CD14-positive monocyte (primary cell): Measurements from ENCODE around the gene NKX1-1. TPM values are rescaled to one million over a fixed set of nuclear protein-coding genes. Genes with fewer than 3 reads are reported as not detected.

Source experiments
- DNase-seq, 3 donors: peaks; one replicate each; pipeline ENCODE4 v3.0.0-alpha.2; 2011 to 2022
- H2AFZ ChIP-seq: 2 replicates; pipeline ENCODE4 v1.6.0; 2012; ENCODE audit warnings: mild to moderate bottlenecking, low read depth, low read length, inconsistent platforms; ENCODE audit not compliant: insufficient read depth, poor library complexity, severe bottlenecking
- H3K27ac ChIP-seq, 2 donors: 1 replicate in 1 of 2; 2 replicates in 1 of 2; pipeline ENCODE4 v1.5.1; 2012 to 2013; ENCODE audit warnings: low read length in 2 of 2, control low read depth in 1 of 2, inconsistent platforms in 1 of 2, low read depth in 1 of 2, mild to moderate bottlenecking in 1 of 2
- H3K27me3 ChIP-seq, 2 donors: one replicate each; pipeline versions ENCODE4 v1.6.0 to v1.6.1; 2011 to 2013; ENCODE audit warnings: low read length in 2 of 2; ENCODE audit not compliant: control insufficient read depth in 2 of 2, insufficient read depth in 2 of 2
- H3K36me3 ChIP-seq, 2 donors: replicated peaks in 1 of 2; 1 replicate in 1 of 2; 2 replicates in 1 of 2; pipeline versions ENCODE4 v1.5.1 to v1.6.1; 2012 to 2013; ENCODE audit warnings: low read length in 2 of 2, control low read depth in 1 of 2, inconsistent platforms in 1 of 2, mild to moderate bottlenecking in 1 of 2; ENCODE audit not compliant: insufficient read depth in 2 of 2, control insufficient read depth in 1 of 2
- H3K4me1 ChIP-seq, 2 donors: 1 replicate in 1 of 2; 2 replicates in 1 of 2; pipeline versions ENCODE4 v1.5.1 to v1.6.1; 2012 to 2013; ENCODE audit warnings: low read length in 2 of 2, control low read depth in 1 of 2, inconsistent platforms in 1 of 2, mild to moderate bottlenecking in 1 of 2, moderate library complexity in 1 of 2; ENCODE audit not compliant: insufficient read depth in 2 of 2, control insufficient read depth in 1 of 2
- H3K4me2 ChIP-seq: replicated peaks from 2 replicates; pipeline ENCODE3; 2012; ENCODE audit warnings: low read length, moderate library complexity, mild to moderate bottlenecking; ENCODE audit not compliant: poor library complexity, severe bottlenecking; ENCODE audit errors: extremely low read depth
- H3K4me3 ChIP-seq, 3 experiments: fragments of 200-600 bp in 1 of 3; sonication (generic) in 1 of 3; replicated peaks in 1 of 3; 1 replicate in 2 of 3; 2 replicates in 1 of 3; pipeline ENCODE4 v1.5.1; 2011 to 2013; ENCODE audit warnings: low read length in 3 of 3, mild to moderate bottlenecking in 3 of 3, control low read depth in 2 of 3, low read depth in 2 of 3, inconsistent platforms in 1 of 3, moderate library complexity in 1 of 3
- H3K79me2 ChIP-seq: 2 replicates; pipeline ENCODE4 v1.6.0; 2012; ENCODE audit warnings: mild to moderate bottlenecking, control low read depth, inconsistent platforms, low read length, moderate library complexity; ENCODE audit not compliant: insufficient read depth
- H3K9ac ChIP-seq: 2 replicates; pipeline ENCODE4 v1.6.0; 2017; ENCODE audit warnings: low read length, mild to moderate bottlenecking; ENCODE audit not compliant: insufficient read depth, poor library complexity, severe bottlenecking
- H3K9me3 ChIP-seq, 2 donors: replicated peaks in 1 of 2; 1 replicate in 1 of 2; 2 replicates in 1 of 2; pipeline versions ENCODE4 v1.5.1 to v1.6.1; 2012 to 2013; ENCODE audit warnings: low read length in 2 of 2, control low read depth in 1 of 2; ENCODE audit not compliant: control insufficient read depth in 1 of 2, insufficient read depth in 1 of 2
- H4K20me1 ChIP-seq: 2 replicates; pipeline ENCODE4 v1.6.0; 2012; ENCODE audit warnings: mild to moderate bottlenecking, low read length, control low read depth, moderate library complexity; ENCODE audit not compliant: insufficient read depth
- H3K27ac Mint-ChIP-seq, 7 donors: one replicate each; pipeline ENCODE4 v1.8.0; 2020; ENCODE audit warnings: mild to moderate bottlenecking in 7 of 7, mixed read lengths in 7 of 7, moderate library complexity in 6 of 7, inconsistent platforms in 2 of 7
- H3K27me3 Mint-ChIP-seq, 3 donors: one replicate each; pipeline ENCODE4 v1.8.0; 2021 to 2022; ENCODE audit warnings: low read depth in 3 of 3, mild to moderate bottlenecking in 3 of 3, mixed read lengths in 3 of 3, moderate library complexity in 3 of 3, inconsistent platforms in 1 of 3
- H3K36me3 Mint-ChIP-seq, 2 donors: one replicate each; pipeline ENCODE4 v1.8.0; 2020; ENCODE audit warnings: mixed read lengths in 2 of 2, inconsistent platforms in 1 of 2, mild to moderate bottlenecking in 1 of 2
- H3K4me1 Mint-ChIP-seq: one replicate; pipeline ENCODE4 v1.8.0; 2020; ENCODE audit warnings: mild to moderate bottlenecking, mixed read lengths
- H3K4me3 Mint-ChIP-seq, 2 donors: one replicate each; pipeline ENCODE4 v1.8.0; 2020; ENCODE audit warnings: mild to moderate bottlenecking in 2 of 2, mixed read lengths in 2 of 2, moderate library complexity in 1 of 2
- H3K9me3 Mint-ChIP-seq, 7 donors: one replicate each; pipeline ENCODE4 v1.8.0; 2020 to 2022; ENCODE audit warnings: mixed read lengths in 7 of 7, mild to moderate bottlenecking in 6 of 7, moderate library complexity in 6 of 7, inconsistent platforms in 2 of 7
- WGBS: methylation state at CpG from one replicate; pipeline ENCODE4 v1.1.5; 2013; ENCODE audit warnings: missing lambda C conversion rate; ENCODE audit not compliant: insufficient coverage; 5-methylcytosine and 5-hydroxymethylcytosine counted together
- intact Hi-C, 2 donors: fragments of 100-400 bp; cut with micrococcal nuclease; formaldehyde crosslinking; loops; one replicate each; pipeline versions ENCODE4 v1.15.0 to v1.15.1; 2023
- polyA plus RNA-seq, 3 donors: library from polyadenylated mRNA; depleted of rRNA in 1 of 3; unstranded in 2 of 3; stranded (reverse) in 1 of 3; fragments of 300-500 nt in 2 of 3; fragments of >200 nt in 1 of 3; fragmentation: Illumina TruSeq in 2 of 3; gene quantifications; 1 replicate in 2 of 3; 2 replicates in 1 of 3; pipeline ENCODE4 v1.2.3, GENCODE V29; 2012 to 2021
- TF ChIP-seq, protein P1 (sequence below): fragments of 200-600 bp; IDR thresholded peaks from one replicate; pipeline ENCODE4 v1.8.0; 2022; ENCODE audit warnings: antibody characterized with exemption, mild to moderate bottlenecking

The NKX1-1 gene
- polyA plus RNA-seq, 3 donors, result not detected

DNA sequence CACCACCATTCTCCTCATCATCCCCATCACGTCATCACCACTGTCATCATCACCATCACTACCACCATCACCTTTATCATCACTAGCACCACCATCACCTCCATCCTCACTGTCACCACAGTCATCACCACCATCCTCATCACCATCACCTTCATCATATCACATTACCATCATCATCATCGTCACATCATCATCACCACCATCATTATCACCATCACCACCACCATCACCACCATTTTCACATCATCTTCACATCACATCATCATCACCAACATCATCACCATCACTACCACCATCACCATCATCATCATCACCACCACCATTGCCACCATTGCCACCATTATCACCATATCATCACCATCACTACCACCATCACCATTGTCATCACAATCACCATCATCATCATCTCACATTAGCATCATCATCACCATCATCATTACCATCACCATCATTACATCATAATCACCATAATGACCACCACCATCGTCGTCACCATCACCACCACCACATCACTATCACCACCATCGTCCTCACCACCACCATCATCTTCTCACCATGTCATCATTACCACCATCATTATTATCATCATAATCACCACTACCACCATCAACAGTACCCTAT lies 46.3 kb upstream of the NKX1-1 start:
- Histone ChIP-seq H2AFZ (no peak overlapping the region), H3K4me2 (no peak overlapping the region), H3K36me3 (no peaks in the 10 kb centered on the region), H3K9me3 (peaks cover 12 to 23% of the 10 kb centered on the region in 2 donors), H4K20me1 (no peaks in the 10 kb centered on the region), H3K27ac (no peak overlapping the region), H3K4me3 (no peak overlapping the region), H3K79me2 (no peaks in the 10 kb centered on the region), H3K4me1 (no peaks in the 10 kb centered on the region), H3K9ac (no peak overlapping the region), H3K27me3 (no peaks in the 10 kb centered on the region)
- 58% methylated on average over 5 of the region's 5 CpGs for WGBS
- no peak overlapping the region for H3K27ac Mint-ChIP-seq
- H3K36me3 Mint-ChIP-seq, result no peaks in the 10 kb centered on the region
- peaks cover 16 to 29% (median 23%) of the 10 kb centered on the region in 7 donors for H3K9me3 Mint-ChIP-seq
- TF ChIP-seq, protein P1, sequence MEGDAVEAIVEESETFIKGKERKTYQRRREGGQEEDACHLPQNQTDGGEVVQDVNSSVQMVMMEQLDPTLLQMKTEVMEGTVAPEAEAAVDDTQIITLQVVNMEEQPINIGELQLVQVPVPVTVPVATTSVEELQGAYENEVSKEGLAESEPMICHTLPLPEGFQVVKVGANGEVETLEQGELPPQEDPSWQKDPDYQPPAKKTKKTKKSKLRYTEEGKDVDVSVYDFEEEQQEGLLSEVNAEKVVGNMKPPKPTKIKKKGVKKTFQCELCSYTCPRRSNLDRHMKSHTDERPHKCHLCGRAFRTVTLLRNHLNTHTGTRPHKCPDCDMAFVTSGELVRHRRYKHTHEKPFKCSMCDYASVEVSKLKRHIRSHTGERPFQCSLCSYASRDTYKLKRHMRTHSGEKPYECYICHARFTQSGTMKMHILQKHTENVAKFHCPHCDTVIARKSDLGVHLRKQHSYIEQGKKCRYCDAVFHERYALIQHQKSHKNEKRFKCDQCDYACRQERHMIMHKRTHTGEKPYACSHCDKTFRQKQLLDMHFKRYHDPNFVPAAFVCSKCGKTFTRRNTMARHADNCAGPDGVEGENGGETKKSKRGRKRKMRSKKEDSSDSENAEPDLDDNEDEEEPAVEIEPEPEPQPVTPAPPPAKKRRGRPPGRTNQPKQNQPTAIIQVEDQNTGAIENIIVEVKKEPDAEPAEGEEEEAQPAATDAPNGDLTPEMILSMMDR, result no peak
- H3K4me3 Mint-ChIP-seq, result no peak overlapping the region
- no peak for DNase-seq
- H3K27me3 Mint-ChIP-seq, result peaks cover 0 to 4% (median 3%) of the 10 kb centered on the region in 3 donors
- intact Hi-C loops, result no loop called here
- no peaks in the 10 kb centered on the region for H3K4me1 Mint-ChIP-seq

DNA sequence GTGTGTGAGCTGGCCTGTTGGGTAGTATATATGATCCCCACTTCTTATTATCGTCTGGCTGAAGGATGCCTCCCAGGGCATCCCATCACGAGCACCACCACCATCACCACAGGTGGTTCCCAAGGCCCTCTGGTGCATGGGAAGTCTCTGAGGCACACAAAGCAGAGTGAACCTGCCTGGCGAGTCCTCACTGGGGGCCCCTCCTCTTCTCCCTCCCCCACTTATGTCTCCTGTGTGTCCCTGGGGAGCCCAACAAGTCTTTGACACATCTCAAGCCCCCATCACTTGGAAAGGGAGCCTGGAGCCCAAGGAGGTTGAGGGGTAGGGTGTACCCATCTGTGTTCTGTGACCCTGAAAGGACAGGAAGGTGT lies 45.5 kb upstream of the NKX1-1 start:
- TF ChIP-seq, protein P1, result no peak
- H3K27ac Mint-ChIP-seq, result no peak overlapping the region
- H2AFZ ChIP-seq, result no peak overlapping the region
- intact Hi-C loops, result no loop called here
- no peaks in the 10 kb centered on the region for H3K27me3 ChIP-seq
- H3K4me1 ChIP-seq, result no peaks in the 10 kb centered on the region
- H3K9ac ChIP-seq, result no peak overlapping the region
- H3K4me2 ChIP-seq, result no peak overlapping the region
- H3K27me3 Mint-ChIP-seq, result peaks cover 0 to 7% (median under 1%) of the 10 kb centered on the region in 3 donors
- no peak overlapping the region for H3K4me3 Mint-ChIP-seq
- H3K36me3 ChIP-seq, result no peaks in the 10 kb centered on the region
- no peaks in the 10 kb centered on the region for H4K20me1 ChIP-seq
- H3K4me3 ChIP-seq, result no peak overlapping the region
- H3K9me3 Mint-ChIP-seq, result peaks cover 14 to 25% (median 20%) of the 10 kb centered on the region in 7 donors
- DNase-seq, result no peak
- no peaks in the 10 kb centered on the region for H3K4me1 Mint-ChIP-seq
- peaks cover 12 to 23% of the 10 kb centered on the region in 2 donors for H3K9me3 ChIP-seq
- no peaks in the 10 kb centered on the region for H3K79me2 ChIP-seq
- H3K27ac ChIP-seq, result no peak overlapping the region
- 60% methylated on average over 1 of the region's 3 CpGs for WGBS
- H3K36me3 Mint-ChIP-seq, result no peaks in the 10 kb centered on the region
